ENCODE measurements around the gene OSBPL3.
"Not testable (repeated sequence)": the region's sequence is repeated elsewhere in the genome, so short reads cannot be mapped to it uniquely, and the experiment has no call there.

The OSBPL3 gene

DNA sequence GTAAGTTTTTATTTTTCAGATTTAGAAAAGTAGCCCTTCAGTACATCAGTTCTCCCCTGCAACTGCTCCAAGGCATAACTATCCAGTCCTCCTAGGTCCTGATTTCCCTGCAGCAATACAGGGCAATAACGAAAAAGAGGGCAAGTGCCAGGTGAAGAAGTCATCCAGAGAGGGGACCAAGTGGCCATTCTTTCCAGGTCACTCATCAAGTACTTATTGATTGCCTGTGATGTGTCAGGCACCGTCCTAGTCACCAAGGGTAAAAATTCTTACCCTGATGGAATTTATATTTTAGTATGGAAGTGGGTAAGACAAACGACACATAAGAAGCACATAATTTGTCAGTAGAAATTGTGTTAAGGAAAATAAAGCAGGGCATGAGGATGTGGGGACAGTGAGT, 155.6 kb downstream of the OSBPL3 start:
- H3K4me3 ChIP-seq (ENCODE audit: low read length): no peak overlapping the region
- no peak for DNase-seq (ENCODE audit: low read depth, low spot score)

DNA sequence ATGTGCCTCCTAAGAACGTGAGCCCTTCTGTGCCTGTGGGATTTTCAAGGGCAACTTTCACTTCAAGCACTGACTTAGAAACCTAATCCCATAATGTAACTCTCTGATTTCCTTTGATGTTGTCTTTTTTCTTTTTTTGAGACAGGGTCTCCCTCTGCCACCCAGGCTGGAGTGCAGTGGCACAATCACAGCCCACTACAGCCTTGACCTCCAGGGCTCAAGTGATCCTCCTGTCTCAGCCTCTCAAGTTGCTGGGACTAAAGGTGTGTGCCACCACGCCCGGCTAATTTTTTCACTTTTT, 158.3 kb downstream of the OSBPL3 start:
- no peak for DNase-seq (ENCODE audit: low read depth, low spot score)
- H3K4me3 ChIP-seq (ENCODE audit: low read length): no peak overlapping the region

GRCh38 chr7:24821045-24821753, 158.8 kb downstream of the OSBPL3 start:
- no peak overlapping the region for H3K4me3 ChIP-seq (ENCODE audit: low read length)
- peak; percentile 99 for DNase-seq (ENCODE audit: low read depth, low spot score)

GRCh38 chr7:24820730-24821044, 159.3 kb downstream of the OSBPL3 start:
- no peak for DNase-seq (ENCODE audit: low read depth, low spot score)
- H3K4me3 ChIP-seq (ENCODE audit: low read length): no peak overlapping the region

DNA sequence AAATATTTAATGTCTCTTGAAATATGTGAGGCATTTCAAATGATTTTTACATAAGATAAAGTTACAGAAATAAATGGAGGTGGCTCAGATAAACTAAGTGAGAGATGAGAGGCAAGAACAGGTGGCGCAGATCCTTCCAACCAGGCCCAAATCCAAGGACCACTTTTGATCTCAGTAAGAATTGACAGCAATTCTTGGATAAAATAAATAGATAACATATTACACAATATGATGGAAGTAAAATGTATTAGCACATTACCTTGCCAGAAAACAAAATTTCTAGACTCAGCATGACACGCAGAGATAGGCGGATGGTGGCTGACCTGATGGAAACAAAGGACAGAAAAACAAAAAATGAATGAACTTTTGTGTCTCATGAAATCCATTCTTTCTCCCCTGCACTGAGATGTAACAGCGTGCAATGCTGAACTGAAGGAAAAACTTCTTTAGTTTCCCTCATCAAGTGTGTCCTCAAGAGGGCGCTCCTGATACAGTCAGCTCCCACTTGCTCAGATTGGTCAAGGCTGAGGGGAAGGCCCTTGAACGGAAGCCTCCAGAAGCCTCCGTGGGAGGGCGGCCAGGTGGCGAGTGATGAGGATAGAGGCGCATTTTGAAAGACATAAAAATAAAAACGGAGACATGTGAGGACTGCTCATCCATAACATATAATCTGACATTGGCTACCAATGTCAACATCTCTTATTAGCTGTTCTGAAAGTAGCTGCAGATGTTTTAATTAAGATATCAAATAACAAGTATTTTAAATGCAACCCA, 159.9 kb downstream of the OSBPL3 start:
- H3K4me3 ChIP-seq (ENCODE audit: low read length): no peak overlapping the region
- peak; percentile 77 for DNase-seq (ENCODE audit: low read depth, low spot score)

GRCh38 chr7:24817339-24817738, 162.6 kb downstream of the OSBPL3 start:
- no peak overlapping the region for H3K4me3 ChIP-seq (ENCODE audit: low read length)
- DNase-seq (ENCODE audit: low read depth, low spot score): no peak

GRCh38 chr7:24816868-24817267, 163.1 kb downstream of the OSBPL3 start:
- DNase-seq (ENCODE audit: low read depth, low spot score): no peak
- no peak overlapping the region for H3K4me3 ChIP-seq (ENCODE audit: low read length)

- H3K4me3 ChIP-seq (ENCODE audit: low read length): no peak overlapping the region
- DNase-seq (ENCODE audit: low read depth, low spot score): peak; percentile 12
These were observed 167.6 kb downstream of the OSBPL3 start for GRCh38 chr7:24812305-24812945.

DNA sequence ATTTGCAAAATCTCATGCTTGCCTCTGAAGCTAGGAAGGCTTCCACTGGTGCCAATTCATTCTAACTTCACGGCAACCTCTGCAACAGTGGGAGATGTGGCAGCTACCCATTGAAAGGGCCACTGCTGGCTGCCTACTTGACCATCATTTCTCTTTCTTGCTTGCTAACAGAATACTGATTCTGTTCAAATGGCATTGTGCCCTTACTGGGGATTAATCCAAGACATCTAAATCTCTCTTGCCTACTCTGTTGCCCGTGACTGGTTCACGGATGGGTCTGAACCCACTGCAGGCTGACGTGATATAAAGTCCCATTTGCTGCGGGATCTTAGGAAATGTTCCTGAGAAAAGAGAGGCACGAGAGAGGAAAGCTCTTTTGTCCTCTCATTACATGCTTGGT, 171.5 kb downstream of the OSBPL3 start:
- no peak for DNase-seq (ENCODE audit: low read depth, low spot score)
- H3K4me3 ChIP-seq (ENCODE audit: low read length): no peak overlapping the region

GRCh38 chr7:24802300-24802699, 177.7 kb downstream of the OSBPL3 start:
- DNase-seq (ENCODE audit: low read depth, low spot score): no peak

DNA sequence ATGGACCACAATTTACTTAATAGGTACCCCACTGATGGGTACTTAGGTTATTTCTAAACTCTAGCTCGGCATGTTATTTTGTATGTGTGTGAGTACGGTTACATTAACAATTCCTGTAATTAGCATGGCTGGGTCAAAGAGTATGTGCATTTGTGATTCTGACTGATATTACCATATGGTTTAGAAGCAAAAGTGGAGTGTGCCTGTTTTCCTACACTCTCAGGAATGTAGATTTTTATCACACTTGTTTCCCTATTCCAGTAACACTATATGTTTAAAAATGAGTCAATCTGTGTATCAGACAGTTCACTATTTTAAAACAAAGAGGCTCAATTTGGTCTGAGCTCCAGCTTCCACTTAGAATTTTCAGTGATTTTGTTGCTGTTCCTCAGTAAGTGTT, 178.1 kb downstream of the OSBPL3 start:
- no peak overlapping the region for H3K4me3 ChIP-seq (ENCODE audit: low read length)
- no peak for DNase-seq (ENCODE audit: low read depth, low spot score)

More at GRCh38 chr7:24802300-24802699, 177.7 kb downstream of the OSBPL3 start:
- no peak overlapping the region for H3K4me3 ChIP-seq (ENCODE audit: low read length)

DNA sequence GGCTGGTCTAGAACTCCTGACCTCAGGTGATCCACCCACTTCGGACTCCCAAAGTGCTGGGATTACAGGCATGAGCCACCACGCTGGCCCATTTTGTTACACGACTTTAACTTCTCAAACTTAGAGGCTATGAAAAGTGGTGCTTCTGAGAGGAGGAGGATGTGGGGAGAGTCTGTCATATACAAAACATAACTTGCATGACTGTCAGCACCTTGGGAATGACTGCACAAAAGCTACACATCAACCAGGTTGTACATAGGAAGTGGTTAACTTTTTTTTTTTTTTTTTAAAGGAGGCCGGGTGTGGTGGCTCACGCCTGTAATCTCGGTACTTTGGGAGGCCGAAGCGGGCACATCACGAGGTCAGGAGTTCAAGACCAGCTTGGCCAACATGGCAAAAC, 179.3 kb downstream of the OSBPL3 start:
- no peak overlapping the region for H3K4me3 ChIP-seq (ENCODE audit: low read length)
- DNase-seq (ENCODE audit: low read depth, low spot score): peak; percentile 46

DNA sequence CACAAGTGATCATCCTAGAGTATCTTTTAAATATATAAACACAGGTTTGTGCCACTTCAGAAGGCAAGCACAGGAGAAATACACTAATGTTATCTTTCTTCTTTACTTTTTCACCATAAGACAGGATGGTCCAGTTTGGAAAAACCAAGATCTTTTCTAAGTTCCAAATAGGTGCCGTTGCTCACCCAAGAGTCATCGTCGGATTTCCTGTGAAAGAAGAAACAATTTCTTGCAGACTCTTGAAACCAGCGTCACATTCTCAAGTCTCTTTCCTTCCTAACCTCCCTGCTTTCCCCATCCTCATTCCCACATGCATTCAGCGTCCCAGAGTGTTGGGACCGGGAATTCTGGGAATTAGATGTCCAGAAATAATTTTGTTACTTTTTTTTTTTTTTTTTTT, 179.9 kb downstream of the OSBPL3 start:
- H3K4me3 ChIP-seq (ENCODE audit: low read length): no peak overlapping the region
- no peak for DNase-seq (ENCODE audit: low read depth, low spot score)

GRCh38 chr7:24799506-24799905, 180.5 kb downstream of the OSBPL3 start:
- DNase-seq (ENCODE audit: low read depth, low spot score): no peak

DNA sequence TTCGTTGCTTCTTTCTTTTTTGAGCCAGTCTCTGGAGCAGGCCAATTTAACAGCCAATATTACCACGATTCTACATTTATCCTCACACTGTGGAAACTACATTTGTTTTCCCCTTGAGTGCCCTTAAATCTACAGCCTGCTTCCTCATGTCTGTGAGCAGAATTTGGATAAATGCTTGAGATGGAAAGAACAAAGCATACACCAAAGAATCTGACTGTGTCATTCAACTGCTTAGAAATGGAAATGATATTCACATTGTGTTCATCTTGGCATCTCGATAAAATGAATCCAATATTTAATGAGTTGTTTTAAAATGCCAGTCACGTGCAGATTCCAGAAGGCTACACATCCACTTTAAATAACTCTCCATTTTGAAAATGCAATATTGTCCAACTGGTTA, 181.7 kb downstream of the OSBPL3 start:
- no peak for DNase-seq (ENCODE audit: low read depth, low spot score)
- H3K4me3 ChIP-seq (ENCODE audit: low read length): no peak overlapping the region

More at GRCh38 chr7:24799506-24799905, 180.5 kb downstream of the OSBPL3 start:
- no peak overlapping the region for H3K4me3 ChIP-seq (ENCODE audit: low read length)

- DNase-seq (ENCODE audit: low read depth, low spot score): no peak
These were observed 182.7 kb downstream of the OSBPL3 start for GRCh38 chr7:24797270-24797669.

GRCh38 chr7:24795407-24795767, 184.6 kb downstream of the OSBPL3 start:
- H3K4me3 ChIP-seq (ENCODE audit: low read length): no peak overlapping the region
- no peak for DNase-seq (ENCODE audit: low read depth, low spot score)

More at GRCh38 chr7:24797270-24797669, 182.7 kb downstream of the OSBPL3 start:
- H3K4me3 ChIP-seq (ENCODE audit: low read length): no peak overlapping the region

DNA sequence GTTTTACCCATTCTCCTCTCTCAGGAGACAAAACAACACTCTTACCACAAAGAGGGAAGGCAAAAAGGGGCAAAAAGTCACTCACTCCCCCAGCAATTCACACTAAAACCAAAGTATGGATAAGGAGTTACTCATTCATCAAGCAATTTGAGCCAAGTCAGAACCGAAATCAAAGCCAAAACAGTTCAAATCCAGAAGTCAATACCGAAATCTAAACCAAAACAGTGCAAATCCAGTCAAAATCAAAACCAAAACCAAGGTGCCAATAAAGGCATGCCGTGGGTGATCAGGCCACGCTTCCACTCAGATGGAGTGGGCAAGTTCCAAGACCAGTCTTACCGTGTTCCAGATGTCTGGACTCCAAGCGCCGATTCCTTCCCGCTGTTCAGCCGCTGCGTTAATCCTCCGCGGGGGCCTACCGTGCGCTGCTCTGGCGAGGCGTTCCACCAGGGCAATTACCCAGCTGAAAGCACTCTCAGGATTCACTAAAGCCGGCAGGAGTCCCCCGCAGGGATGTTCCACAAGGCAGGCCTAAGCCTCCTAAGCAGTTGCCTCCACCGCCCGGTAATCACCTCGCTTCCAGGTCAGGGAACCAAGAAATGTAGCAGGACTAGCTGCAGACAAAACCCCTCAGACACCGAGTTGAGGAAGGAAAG, 185.1 kb downstream of the OSBPL3 start:
- DNase-seq (ENCODE audit: low read depth, low spot score); H3K4me3 ChIP-seq (ENCODE audit: low read length): not testable (repeated sequence)

DNA sequence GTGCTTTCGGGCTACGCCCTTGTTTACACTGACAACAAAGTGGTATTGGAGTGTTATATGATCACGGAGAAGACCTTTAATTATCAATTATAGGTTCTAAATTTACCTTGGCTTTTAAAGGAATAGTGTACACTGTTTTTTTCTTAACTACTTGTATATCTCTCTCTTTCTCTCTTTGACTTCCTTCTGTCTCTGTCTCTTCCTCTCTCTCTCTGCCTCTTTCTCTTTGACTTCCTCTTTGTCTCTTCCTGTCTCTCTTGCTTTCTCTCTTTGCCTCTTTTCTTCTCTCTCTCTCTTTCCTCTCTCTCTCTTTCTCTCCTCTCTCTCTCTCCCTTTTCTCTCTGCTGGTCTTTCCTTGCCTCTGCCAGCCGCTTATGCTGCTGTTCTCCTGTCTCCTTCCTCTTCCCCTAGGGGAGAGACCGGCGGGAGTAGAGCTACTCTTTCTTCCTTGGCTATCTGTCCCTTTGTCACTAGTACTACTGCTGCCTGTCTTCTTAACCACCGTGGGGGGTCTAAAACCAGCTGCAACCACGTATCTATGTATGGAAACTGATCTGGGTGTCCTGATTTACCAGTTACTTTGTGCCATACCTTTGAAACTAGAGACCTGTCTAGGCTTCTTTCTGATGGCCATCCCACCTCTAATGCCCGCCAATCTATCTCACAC, 185.9 kb downstream of the OSBPL3 start:
- no peak overlapping the region for H3K4me3 ChIP-seq (ENCODE audit: low read length)
- no peak for DNase-seq (ENCODE audit: low read depth, low spot score)

All from Jurkat, Clone E6-1 (cell line).